KOPT-K1 (cell line): ENCODE results near the gene TRMT10A.
A peak's percentile ranks its signal among the peaks of the same experiment; 100 is the strongest.

Experiments used
- H3K27ac ChIP-seq: fragments of 200-600 bp; sonication (generic); 2 replicates; pipeline ENCODE4 v1.5.1; 2016; ENCODE audit warnings: antibody characterized with exemption, mild to moderate bottlenecking, low read depth, low read length; ENCODE audit not compliant: poor library complexity, severe bottlenecking
- H3K36me3 ChIP-seq: fragments of 200-600 bp; sonication (generic); 2 replicates; pipeline ENCODE4 v1.5.1; 2017; ENCODE audit warnings: antibody characterized with exemption, mild to moderate bottlenecking, low read length, moderate library complexity; ENCODE audit not compliant: insufficient read depth
- H3K9me3 ChIP-seq: fragments of 200-600 bp; sonication (generic); 2 replicates; pipeline ENCODE4 v1.5.1; 2017; ENCODE audit warnings: antibody characterized with exemption, low read length, mild to moderate bottlenecking; ENCODE audit not compliant: insufficient read depth, poor library complexity, severe bottlenecking

The TRMT10A gene

GRCh38 chr4:99510721-99511120, 53.1 kb downstream of the TRMT10A start, which contains the start of gene C4orf17:
Gene C4orf17 (plus strand): TSS chr4:99511021. CDS start chr4:99513082, 2,061 bp downstream.
- no peaks in the 10 kb centered on the region for H3K36me3 ChIP-seq
- H3K27ac ChIP-seq = no peak within 1 kb of the TSS
- no peaks in the 10 kb centered on the region for H3K9me3 ChIP-seq

- Histone ChIP-seq H3K9me3 (no peaks in the 10 kb centered on the region), H3K36me3 (no peaks in the 10 kb centered on the region), H3K27ac (peak overlapping the region; percentile 36)
These were observed 56.1 kb downstream of the TRMT10A start for GRCh38 chr4:99507762-99508161.

- Histone ChIP-seq H3K36me3 (no peaks in the 10 kb centered on the region), H3K9me3 (no peaks in the 10 kb centered on the region), H3K27ac (peak overlapping the region; percentile 9)
These were observed 56.5 kb downstream of the TRMT10A start for GRCh38 chr4:99507349-99507748.

- Histone ChIP-seq H3K36me3 (no peaks in the 10 kb centered on the region), H3K27ac (no peak overlapping the region), H3K9me3 (no peaks in the 10 kb centered on the region)
These were observed 57.1 kb downstream of the TRMT10A start for GRCh38 chr4:99506781-99507180.

- no peak overlapping the region for H3K27ac ChIP-seq
These were observed 58.9 kb downstream of the TRMT10A start for GRCh38 chr4:99504804-99505502.

More at GRCh38 chr4:99504804-99505502, 58.9 kb downstream of the TRMT10A start:
- H3K9me3 ChIP-seq = no peaks in the 10 kb centered on the region
- no peaks in the 10 kb centered on the region for H3K36me3 ChIP-seq
